LNCAP (cell line): ENCODE results near the gene CEBPB.

Source experiments
- TF ChIP-seq, protein P1 (sequence below): fragments of 450-650 bp; IDR thresholded peaks from 2 replicates; pipeline ENCODE4 v1.5.1; 2017; ENCODE audit warnings: mild to moderate bottlenecking

The CEBPB gene

DNA sequence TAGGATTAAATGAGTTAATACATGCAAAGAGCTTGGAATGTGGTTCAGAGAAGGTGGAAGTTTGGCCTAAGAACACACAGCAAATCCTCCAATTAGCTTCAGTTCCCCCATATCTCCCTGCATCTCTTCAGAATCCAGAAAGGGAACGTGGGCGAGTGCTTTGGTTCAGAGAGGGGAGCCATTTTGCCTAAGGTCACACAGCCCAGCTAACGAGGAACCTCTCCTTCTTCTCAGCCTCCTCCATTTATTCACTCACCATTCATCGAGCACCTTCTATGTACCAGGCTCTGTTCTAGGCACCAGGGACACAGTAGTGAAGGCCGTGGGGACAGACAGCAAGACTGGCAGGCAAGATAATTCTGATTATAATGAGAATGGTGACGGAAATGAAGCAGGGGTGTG, 2.3 kb upstream of the CEBPB start:
- TF ChIP-seq, protein P1, sequence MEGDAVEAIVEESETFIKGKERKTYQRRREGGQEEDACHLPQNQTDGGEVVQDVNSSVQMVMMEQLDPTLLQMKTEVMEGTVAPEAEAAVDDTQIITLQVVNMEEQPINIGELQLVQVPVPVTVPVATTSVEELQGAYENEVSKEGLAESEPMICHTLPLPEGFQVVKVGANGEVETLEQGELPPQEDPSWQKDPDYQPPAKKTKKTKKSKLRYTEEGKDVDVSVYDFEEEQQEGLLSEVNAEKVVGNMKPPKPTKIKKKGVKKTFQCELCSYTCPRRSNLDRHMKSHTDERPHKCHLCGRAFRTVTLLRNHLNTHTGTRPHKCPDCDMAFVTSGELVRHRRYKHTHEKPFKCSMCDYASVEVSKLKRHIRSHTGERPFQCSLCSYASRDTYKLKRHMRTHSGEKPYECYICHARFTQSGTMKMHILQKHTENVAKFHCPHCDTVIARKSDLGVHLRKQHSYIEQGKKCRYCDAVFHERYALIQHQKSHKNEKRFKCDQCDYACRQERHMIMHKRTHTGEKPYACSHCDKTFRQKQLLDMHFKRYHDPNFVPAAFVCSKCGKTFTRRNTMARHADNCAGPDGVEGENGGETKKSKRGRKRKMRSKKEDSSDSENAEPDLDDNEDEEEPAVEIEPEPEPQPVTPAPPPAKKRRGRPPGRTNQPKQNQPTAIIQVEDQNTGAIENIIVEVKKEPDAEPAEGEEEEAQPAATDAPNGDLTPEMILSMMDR, result no peak

DNA sequence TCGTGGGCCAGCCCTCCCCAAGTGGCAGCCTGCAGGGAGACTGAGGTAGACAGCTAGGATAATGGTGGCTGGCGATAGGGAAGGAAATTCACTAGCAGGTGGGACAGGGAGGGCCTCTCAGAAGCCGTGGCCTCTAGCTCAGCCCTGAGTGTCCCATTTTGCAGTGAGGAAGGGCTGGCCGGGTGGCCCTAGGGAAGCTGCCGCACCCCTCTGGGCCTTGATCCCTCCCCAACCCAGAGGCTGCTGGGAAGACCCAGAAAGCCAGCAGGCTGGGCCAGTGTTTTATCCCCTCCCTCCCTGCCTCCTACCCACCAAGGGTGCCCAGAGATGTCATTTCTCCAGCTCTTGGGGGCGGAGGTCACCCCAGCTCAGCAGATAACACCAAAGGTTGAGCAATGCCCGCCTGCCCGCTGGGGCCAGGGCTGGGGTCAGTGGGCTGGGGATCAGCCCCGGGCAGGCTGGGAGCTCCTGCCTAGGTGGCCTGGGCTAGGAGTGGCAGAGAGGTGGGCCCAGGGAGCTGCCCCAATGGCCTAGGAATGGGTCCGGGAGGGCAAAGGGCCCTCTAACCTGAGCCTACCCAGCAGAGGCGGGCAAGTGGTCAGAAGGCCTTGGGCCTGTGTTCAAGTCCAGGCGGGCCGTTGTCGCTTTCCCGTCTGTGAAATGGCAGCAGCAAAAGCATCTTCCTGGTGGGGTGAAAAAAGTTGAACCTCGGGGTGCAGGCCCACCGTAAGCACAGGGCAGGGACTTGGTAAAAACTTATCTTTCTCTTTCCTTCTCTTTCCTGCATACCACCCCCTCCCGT, 1.6 kb upstream of the CEBPB start:
- TF ChIP-seq, protein P1, result no peak

- TF ChIP-seq, protein P1, result no peak
Measured at GRCh38 chr20:50189681-50190250, 864 bp upstream of the CEBPB start.

GRCh38 chr20:50191065-50191543, 474 bp downstream of the CEBPB start:
- TF ChIP-seq, protein P1, result peak; percentile 14; the same call in 1 of the 2 replicates

- TF ChIP-seq, protein P1, result peak; percentile 34; the same call in 1 of the 2 replicates
Measured at GRCh38 chr20:50191544-50192363, 1.1 kb downstream of the CEBPB start.

GRCh38 chr20:50192364-50193198, 2.0 kb downstream of the CEBPB start:
- TF ChIP-seq, protein P1, result no peak
